Epithelial cell of proximal tubule (primary cell): ENCODE results near the gene NELFCD. TPM values are rescaled to one million over a fixed set of nuclear protein-coding genes. Genes with fewer than 3 reads are reported as not detected.
"Not testable (repeated sequence)": the region's sequence is repeated elsewhere in the genome, so short reads cannot be mapped to it uniquely, and the experiment has no call there.

Experiments
- DNase-seq: peaks from one replicate; pipeline ENCODE4 v3.0.0-alpha.2; 2011; ENCODE audit warnings: low read depth
- H3K4me3 ChIP-seq: 2 replicates; pipeline ENCODE4 v1.5.1; 2011; ENCODE audit warnings: low read depth, mild to moderate bottlenecking, low read length
- CTCF ChIP-seq: conservative IDR thresholded peaks from 2 replicates; pipeline ENCODE4 v1.5.1; 2012; ENCODE audit warnings: low read depth, mild to moderate bottlenecking, low read length
- total RNA-seq: library from RNA; depleted of rRNA; stranded (reverse); fragments of >200 nt; gene quantifications from 2 replicates; pipeline ENCODE4 v1.2.3, GENCODE V29; 2015

The NELFCD gene
- total RNA-seq, 1 donor from 2014 or later: 52.4 TPM

GRCh38 chr20:58963060-58963584 is 17.9 kb upstream of the NELFCD start:
- no peak for TF ChIP-seq CTCF
- no peak overlapping the region for H3K4me3 ChIP-seq
- DNase-seq: no peak

GRCh38 chr20:58963922-58964321 is 17.1 kb upstream of the NELFCD start:
- not testable (repeated sequence) for DNase-seq, H3K4me3 ChIP-seq

- no peak overlapping the region for H3K4me3 ChIP-seq
- no peak for TF ChIP-seq CTCF
- no peak for DNase-seq
Observed at GRCh38 chr20:58965270-58966064, 15.6 kb upstream of the NELFCD start.

GRCh38 chr20:58967652-58968429 is 13.2 kb upstream of the NELFCD start:
- no peak for TF ChIP-seq CTCF
- DNase-seq: no peak
- no peak overlapping the region for H3K4me3 ChIP-seq

- no peak for DNase-seq
- TF ChIP-seq CTCF: no peak
- no peak overlapping the region for H3K4me3 ChIP-seq
Observed at GRCh38 chr20:58969439-58969838, 11.6 kb upstream of the NELFCD start.

GRCh38 chr20:58970146-58970545 is 10.9 kb upstream of the NELFCD start:
- H3K4me3 ChIP-seq: no peak overlapping the region
- no peak for DNase-seq
- TF ChIP-seq CTCF: no peak

- no peak for DNase-seq
- no peak for TF ChIP-seq CTCF
- H3K4me3 ChIP-seq: no peak overlapping the region
Observed at GRCh38 chr20:58971429-58971828, 9.6 kb upstream of the NELFCD start.
